Urinary bladder (tissue), 4 donors: ENCODE data around the gene ATOH1. TPM values are rescaled to one million over a fixed set of nuclear protein-coding genes. Genes with fewer than 3 reads are reported as not detected.
A peak's percentile ranks its signal among the peaks of the same experiment; 100 is the strongest.

Source experiments
- DNase-seq: peaks from one replicate; pipeline ENCODE4 v3.0.0-alpha.2; 2015; ENCODE audit errors: extremely low spot score
- H3K27ac ChIP-seq: one replicate; pipeline ENCODE4 v1.5.1; 2013; ENCODE audit warnings: low read depth, mild to moderate bottlenecking, moderate library complexity
- H3K36me3 ChIP-seq: one replicate; pipeline ENCODE4 v1.6.1; 2013; ENCODE audit warnings: mild to moderate bottlenecking, moderate library complexity; ENCODE audit not compliant: insufficient read depth
- H3K4me1 ChIP-seq: one replicate; pipeline ENCODE4 v1.6.1; 2013; ENCODE audit warnings: mild to moderate bottlenecking, moderate library complexity; ENCODE audit not compliant: insufficient read depth
- H3K4me3 ChIP-seq: one replicate; pipeline ENCODE4 v1.5.1; 2013; ENCODE audit warnings: low read depth, low read length
- WGBS: extraction: QIAGEN DNeasy Blood & Tissue Kit; methylation state at CpG from one replicate; pipeline ENCODE4 v1.1.7; 2013; 5-methylcytosine and 5-hydroxymethylcytosine counted together
- polyA plus RNA-seq: library from polyadenylated mRNA; stranded (reverse); fragments of 200-250 nt; gene quantifications from one replicate; pipeline ENCODE4 v1.2.3, GENCODE V29; 2013
- total RNA-seq: library from RNA; depleted of rRNA; stranded (reverse); fragments of >200 nt; gene quantifications from one replicate; pipeline ENCODE4 v1.2.3, GENCODE V29; 2014
- donor health status: healthy with polysubstance abuse.
- donor health status: healthy.

Gene ATOH1, protein sequence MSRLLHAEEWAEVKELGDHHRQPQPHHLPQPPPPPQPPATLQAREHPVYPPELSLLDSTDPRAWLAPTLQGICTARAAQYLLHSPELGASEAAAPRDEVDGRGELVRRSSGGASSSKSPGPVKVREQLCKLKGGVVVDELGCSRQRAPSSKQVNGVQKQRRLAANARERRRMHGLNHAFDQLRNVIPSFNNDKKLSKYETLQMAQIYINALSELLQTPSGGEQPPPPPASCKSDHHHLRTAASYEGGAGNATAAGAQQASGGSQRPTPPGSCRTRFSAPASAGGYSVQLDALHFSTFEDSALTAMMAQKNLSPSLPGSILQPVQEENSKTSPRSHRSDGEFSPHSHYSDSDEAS
- total RNA-seq = not detected
- polyA plus RNA-seq = not detected

- DNase-seq = no peak
- no peaks in the 10 kb centered on the region for H3K4me1 ChIP-seq
- no peak within 1 kb of the TSS for H3K27ac ChIP-seq
- H3K4me3 ChIP-seq = peak within 1 kb of the TSS; percentile 26
- no peaks in the 10 kb centered on the region for H3K36me3 ChIP-seq
- WGBS = under 1% methylated on average over 46 of the region's 46 CpGs
Observed at GRCh38 chr4:93828332-93828994, at the start of gene ATOH1. TSS of gene ATOH1 (plus strand) at chr4:93828753. CDS start at chr4:93828927, 174 bp downstream.

- 75% methylated on average over 2 of the region's 2 CpGs for WGBS
- H3K27ac ChIP-seq = no peak overlapping the region
- H3K4me3 ChIP-seq = no peak overlapping the region
- H3K36me3 ChIP-seq = no peaks in the 10 kb centered on the region
- DNase-seq = no peak
- no peaks in the 10 kb centered on the region for H3K4me1 ChIP-seq
Observed at GRCh38 chr4:93779228-93779627, 49.3 kb upstream of the ATOH1 start.

- WGBS = 88% methylated on average over 5 of the region's 5 CpGs
- no peak for DNase-seq
- H3K36me3 ChIP-seq = no peaks in the 10 kb centered on the region
Observed at GRCh38 chr4:93780080-93780479, 48.5 kb upstream of the ATOH1 start.

GRCh38 chr4:93781198-93781597 is 47.4 kb upstream of the ATOH1 start:
- DNase-seq = no peak
- 94% methylated on average over 9 of the region's 9 CpGs for WGBS
- no peak overlapping the region for H3K4me3 ChIP-seq
- no peak overlapping the region for H3K27ac ChIP-seq
- H3K36me3 ChIP-seq = no peaks in the 10 kb centered on the region
- no peaks in the 10 kb centered on the region for H3K4me1 ChIP-seq

More at GRCh38 chr4:93780080-93780479, 48.5 kb upstream of the ATOH1 start:
- no peaks in the 10 kb centered on the region for H3K4me1 ChIP-seq
- no peak overlapping the region for H3K4me3 ChIP-seq
- no peak overlapping the region for H3K27ac ChIP-seq

GRCh38 chr4:93786149-93786548 is 42.4 kb upstream of the ATOH1 start:
- WGBS = 62% methylated on average over 2 of the region's 2 CpGs
- H3K4me1 ChIP-seq = no peaks in the 10 kb centered on the region
- no peaks in the 10 kb centered on the region for H3K36me3 ChIP-seq
- no peak overlapping the region for H3K27ac ChIP-seq
- no peak overlapping the region for H3K4me3 ChIP-seq
- DNase-seq = no peak

GRCh38 chr4:93788712-93789111 is 39.8 kb upstream of the ATOH1 start:
- no peak for DNase-seq
- Histone ChIP-seq H3K36me3 (no peaks in the 10 kb centered on the region), H3K4me3 (no peak overlapping the region), H3K27ac (no peak overlapping the region), H3K4me1 (no peaks in the 10 kb centered on the region)
- WGBS = 94% methylated on average over 1 of the region's 1 CpG

DNA sequence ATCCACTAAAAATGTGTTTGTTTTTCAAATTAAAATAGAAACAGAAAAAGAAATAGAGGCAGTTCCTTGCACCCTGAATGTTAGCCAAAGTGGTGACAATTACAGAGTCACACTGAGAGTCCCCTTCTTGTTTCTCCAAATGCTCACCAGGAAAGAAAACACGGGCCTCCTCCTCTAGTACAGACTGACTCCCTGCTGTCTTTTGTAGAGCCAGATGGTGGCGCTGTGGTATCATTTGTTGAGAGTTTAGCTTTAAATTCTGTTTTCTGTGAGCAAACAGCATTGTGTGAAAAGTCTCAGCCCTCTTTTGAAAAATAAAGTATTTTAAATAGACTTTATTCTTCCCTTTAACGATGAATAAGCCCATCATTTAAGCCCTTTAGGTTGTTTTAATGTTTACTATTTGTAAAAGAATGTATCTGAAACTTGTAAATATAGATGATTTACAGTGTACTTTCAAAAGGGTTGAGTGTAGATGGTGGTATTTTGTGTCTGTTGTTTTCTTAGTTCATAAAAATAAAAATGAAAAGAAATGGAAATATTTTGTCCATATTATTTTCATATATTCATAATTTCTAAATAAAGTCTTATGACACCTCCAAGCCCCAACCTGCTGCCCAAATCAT is 36.9 kb upstream of the ATOH1 start:
- peak; percentile 31 for DNase-seq
- H3K4me3 ChIP-seq = no peak overlapping the region
- H3K36me3 ChIP-seq = no peaks in the 10 kb centered on the region
- WGBS = 2% methylated on average over 3 of the region's 3 CpGs
- H3K4me1 ChIP-seq = no peaks in the 10 kb centered on the region
- no peak overlapping the region for H3K27ac ChIP-seq

GRCh38 chr4:93802045-93802444 is 26.5 kb upstream of the ATOH1 start:
- H3K36me3 ChIP-seq = no peaks in the 10 kb centered on the region
- H3K4me3 ChIP-seq = no peak overlapping the region
- no peak for DNase-seq
- WGBS = 75% methylated on average over 4 of the region's 4 CpGs
- no peaks in the 10 kb centered on the region for H3K4me1 ChIP-seq
- no peak overlapping the region for H3K27ac ChIP-seq

- DNase-seq = no peak
- H3K4me3 ChIP-seq = no peak overlapping the region
- WGBS = 67% methylated on average over 4 of the region's 4 CpGs
- no peak overlapping the region for H3K27ac ChIP-seq
- no peaks in the 10 kb centered on the region for H3K36me3 ChIP-seq
- H3K4me1 ChIP-seq = no peaks in the 10 kb centered on the region
Observed at GRCh38 chr4:93809773-93810172, 18.8 kb upstream of the ATOH1 start.

- WGBS = 57% methylated on average over 5 of the region's 5 CpGs
- Histone ChIP-seq H3K36me3 (no peaks in the 10 kb centered on the region), H3K27ac (no peak overlapping the region), H3K4me3 (no peak overlapping the region), H3K4me1 (no peaks in the 10 kb centered on the region)
- DNase-seq = no peak
Observed at GRCh38 chr4:93810340-93810992, 18.1 kb upstream of the ATOH1 start.

DNA sequence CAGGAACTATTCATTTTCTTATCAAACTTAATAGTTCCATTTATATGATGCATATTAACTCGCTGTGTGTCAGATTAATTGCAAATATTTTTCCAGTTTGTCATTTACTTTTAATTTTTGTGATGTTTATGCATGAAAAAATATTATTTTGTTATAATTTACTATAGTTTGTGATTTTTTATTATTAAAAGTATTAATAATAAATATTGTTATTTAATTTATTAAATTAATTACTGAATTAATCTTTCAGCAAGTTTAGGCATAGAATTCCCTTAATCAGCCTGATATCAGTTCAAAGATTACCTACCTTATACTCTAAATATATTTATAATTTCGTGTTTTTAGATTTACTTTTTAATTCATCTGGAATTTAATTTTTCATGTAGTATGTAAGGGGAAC is 15.5 kb upstream of the ATOH1 start:
- Histone ChIP-seq H3K36me3 (no peaks in the 10 kb centered on the region), H3K27ac (no peak overlapping the region), H3K4me1 (no peaks in the 10 kb centered on the region), H3K4me3 (no peak overlapping the region)
- no peak for DNase-seq
- 89% methylated on average over 2 of the region's 2 CpGs for WGBS

DNA sequence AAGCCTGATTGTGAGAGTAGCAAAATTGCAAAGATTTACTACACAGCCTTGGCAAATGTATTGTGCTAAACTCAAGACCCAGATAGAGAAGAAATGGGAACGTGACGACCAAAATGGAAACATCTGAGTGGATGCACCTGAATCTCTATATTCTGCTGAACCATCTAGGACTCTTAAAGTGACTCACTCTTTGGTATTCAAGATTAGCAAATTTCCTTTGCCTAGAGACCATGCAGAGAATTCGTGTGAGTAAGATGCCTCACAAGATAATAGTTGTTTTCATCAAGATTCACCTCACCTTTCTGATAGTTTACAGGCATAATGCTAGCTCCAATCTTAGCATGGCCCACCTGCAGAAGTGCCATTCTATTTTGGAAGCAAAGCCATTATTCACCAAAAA is 14.4 kb upstream of the ATOH1 start:
- Histone ChIP-seq H3K4me3 (no peak overlapping the region), H3K36me3 (no peaks in the 10 kb centered on the region), H3K4me1 (no peaks in the 10 kb centered on the region), H3K27ac (no peak overlapping the region)
- 81% methylated on average over 3 of the region's 3 CpGs for WGBS
- no peak for DNase-seq

GRCh38 chr4:93814722-93815121 is 13.8 kb upstream of the ATOH1 start:
- 55% methylated on average over 4 of the region's 4 CpGs for WGBS

More at GRCh38 chr4:93814722-93815121, 13.8 kb upstream of the ATOH1 start:
- Histone ChIP-seq H3K4me1 (no peaks in the 10 kb centered on the region), H3K27ac (no peak overlapping the region), H3K36me3 (no peaks in the 10 kb centered on the region), H3K4me3 (no peak overlapping the region)
- DNase-seq = no peak
